HG03159 (cell line): ENCODE data around the gene GTF2A1L.
"Not testable (repeated sequence)": the region's sequence is repeated elsewhere in the genome, so short reads cannot be mapped to it uniquely, and the experiment has no call there.

Experiments used
- ATAC-seq: cut with Tn5 transposase; IDR thresholded peaks from one replicate; pipeline ENCODE4 v1.9.1; 2021; ENCODE audit warnings: mild to moderate bottlenecking, moderate library complexity; ENCODE audit not compliant: unreplicated experiment

Gene GTF2A1L

GRCh38 chr2:48617618-48618017 lies at the start of gene GTF2A1L:
Gene GTF2A1L, plus strand, starts transcription at chr2:48617856. Its CDS starts 19 bp downstream, at chr2:48617875.
- ATAC-seq, result no peak

- no peak for ATAC-seq
Observed at GRCh38 chr2:48568547-48568946, 49.1 kb upstream of the GTF2A1L start.

GRCh38 chr2:48569433-48569832 lies 48.2 kb upstream of the GTF2A1L start:
- ATAC-seq, result no peak

- ATAC-seq, result no peak
Observed at GRCh38 chr2:48572816-48573215, 44.8 kb upstream of the GTF2A1L start.

- ATAC-seq, result no peak
Observed at GRCh38 chr2:48574353-48575287, 43.0 kb upstream of the GTF2A1L start.

- ATAC-seq, result no peak
Observed at GRCh38 chr2:48578313-48578712, 39.3 kb upstream of the GTF2A1L start.

- ATAC-seq, result no peak
Observed at GRCh38 chr2:48583961-48584360, 33.7 kb upstream of the GTF2A1L start.

- ATAC-seq, result no peak
Observed at GRCh38 chr2:48584551-48584950, 33.1 kb upstream of the GTF2A1L start.

GRCh38 chr2:48586433-48586832 lies 31.2 kb upstream of the GTF2A1L start:
- no peak for ATAC-seq

- no peak for ATAC-seq
Observed at GRCh38 chr2:48587560-48587959, 30.1 kb upstream of the GTF2A1L start.

GRCh38 chr2:48587961-48588360 lies 29.7 kb upstream of the GTF2A1L start:
- ATAC-seq, result no peak

GRCh38 chr2:48588745-48589144 lies 28.9 kb upstream of the GTF2A1L start:
- ATAC-seq, result no peak

- ATAC-seq, result no peak
Observed at GRCh38 chr2:48589170-48589767, 28.4 kb upstream of the GTF2A1L start.

GRCh38 chr2:48590017-48590416 lies 27.6 kb upstream of the GTF2A1L start:
- no peak for ATAC-seq

GRCh38 chr2:48592067-48592466 lies 25.6 kb upstream of the GTF2A1L start:
- ATAC-seq, result no peak

GRCh38 chr2:48596751-48597150 lies 20.9 kb upstream of the GTF2A1L start:
- ATAC-seq, result not testable (repeated sequence)

GRCh38 chr2:48597492-48597891 lies 20.2 kb upstream of the GTF2A1L start:
- no peak for ATAC-seq

GRCh38 chr2:48600204-48600813 lies 17.3 kb upstream of the GTF2A1L start:
- ATAC-seq, result no peak

GRCh38 chr2:48600917-48601316 lies 16.7 kb upstream of the GTF2A1L start:
- no peak for ATAC-seq

GRCh38 chr2:48601349-48601748 lies 16.3 kb upstream of the GTF2A1L start:
- peak; percentile 51 for ATAC-seq

GRCh38 chr2:48605482-48606175 lies 12.0 kb upstream of the GTF2A1L start:
- ATAC-seq, result no peak
